ENCODE results near the gene LRRC17.

LRRC17 gene

GRCh38 chr7:102992938-102993717 is 80.3 kb downstream of the LRRC17 start (continued):
- TF ChIP-seq ZNF660 (tag by site-specific recombination; IDR thresholded peaks at IDR 0.05) (0 out of 2 replicates have a peak, but pooled peaks have one; percentile 17), ZIC2 (tag by site-specific recombination; IDR thresholded peaks at IDR 0.05) (no peak), ZNF23 (tag by site-specific recombination; IDR thresholded peaks at IDR 0.05; ENCODE audit: borderline replicate concordance) (no peak), ZFP37 (tag by site-specific recombination; IDR thresholded peaks at IDR 0.05) (no peak), ZNF521 (tag by site-specific recombination; IDR thresholded peaks at IDR 0.05) (no peak), GLIS1 (tag by site-specific recombination; IDR thresholded peaks at IDR 0.05) (peak; percentile 58; the same call in 1 of the 2 replicates), KLF8 (tag by site-specific recombination; IDR thresholded peaks at IDR 0.05) (peak; percentile 71), ZNF791 (tag by site-specific recombination; IDR thresholded peaks at IDR 0.05) (no peak), ZNF837 (tag by site-specific recombination; IDR thresholded peaks at IDR 0.05) (no peak), HOXC10 (CRISPR knock-in tag; IDR thresholded peaks at IDR 0.05) (no peak), KLF9 (tag by site-specific recombination; IDR thresholded peaks at IDR 0.05; ENCODE audit: low read depth) (no peak), GLI4 (tag by site-specific recombination; IDR thresholded peaks at IDR 0.05) (no peak), ZNF138 (tag by site-specific recombination; IDR thresholded peaks at IDR 0.05; ENCODE audit: borderline replicate concordance) (no peak), ZNF132 (tag by site-specific recombination; IDR thresholded peaks at IDR 0.05; ENCODE audit: borderline replicate concordance) (no peak), ZXDB (tag by site-specific recombination; IDR thresholded peaks at IDR 0.05) (peak; percentile 86), ZNF768 (tag by site-specific recombination; IDR thresholded peaks at IDR 0.05) (no peak), YY1 (tag by site-specific recombination; IDR thresholded peaks at IDR 0.05) (no peak), HOXA7 (CRISPR knock-in tag; IDR thresholded peaks at IDR 0.05; ENCODE audit: borderline replicate concordance) (no peak), ZBTB44 (tag by site-specific recombination; IDR thresholded peaks at IDR 0.05) (peak; percentile 32; the same call in 1 of the 2 replicates), ZNF707 (tag by site-specific recombination; IDR thresholded peaks at IDR 0.05) (no peak), ZNF202 (tag by site-specific recombination; IDR thresholded peaks at IDR 0.05; ENCODE audit: borderline replicate concordance) (no peak), ATF2 (tag by site-specific recombination; IDR thresholded peaks at IDR 0.05; ENCODE audit: low read depth) (peak; percentile 26; the same call in 1 of the 2 replicates), ZNF585B (tag by site-specific recombination; IDR thresholded peaks at IDR 0.05) (no peak), ZNF426 (tag by site-specific recombination; IDR thresholded peaks at IDR 0.05) (no peak), ZBTB6 (tag by site-specific recombination; IDR thresholded peaks at IDR 0.05) (peak; percentile 34; the same call in 1 of the 2 replicates), ZNF600 (tag by site-specific recombination; IDR thresholded peaks at IDR 0.05) (peak; percentile 79), ZNF394 (tag by site-specific recombination; IDR thresholded peaks at IDR 0.05; ENCODE audit: borderline replicate concordance) (0 out of 2 replicates have a peak, but pooled peaks have one; percentile 35), IKZF3 (tag by site-specific recombination; IDR thresholded peaks at IDR 0.05) (peak; percentile 81), ZNF146 (tag by site-specific recombination; IDR thresholded peaks at IDR 0.05) (peak; percentile 8; the same call in 1 of the 2 replicates)
- TF ChIP-seq, protein P1, sequence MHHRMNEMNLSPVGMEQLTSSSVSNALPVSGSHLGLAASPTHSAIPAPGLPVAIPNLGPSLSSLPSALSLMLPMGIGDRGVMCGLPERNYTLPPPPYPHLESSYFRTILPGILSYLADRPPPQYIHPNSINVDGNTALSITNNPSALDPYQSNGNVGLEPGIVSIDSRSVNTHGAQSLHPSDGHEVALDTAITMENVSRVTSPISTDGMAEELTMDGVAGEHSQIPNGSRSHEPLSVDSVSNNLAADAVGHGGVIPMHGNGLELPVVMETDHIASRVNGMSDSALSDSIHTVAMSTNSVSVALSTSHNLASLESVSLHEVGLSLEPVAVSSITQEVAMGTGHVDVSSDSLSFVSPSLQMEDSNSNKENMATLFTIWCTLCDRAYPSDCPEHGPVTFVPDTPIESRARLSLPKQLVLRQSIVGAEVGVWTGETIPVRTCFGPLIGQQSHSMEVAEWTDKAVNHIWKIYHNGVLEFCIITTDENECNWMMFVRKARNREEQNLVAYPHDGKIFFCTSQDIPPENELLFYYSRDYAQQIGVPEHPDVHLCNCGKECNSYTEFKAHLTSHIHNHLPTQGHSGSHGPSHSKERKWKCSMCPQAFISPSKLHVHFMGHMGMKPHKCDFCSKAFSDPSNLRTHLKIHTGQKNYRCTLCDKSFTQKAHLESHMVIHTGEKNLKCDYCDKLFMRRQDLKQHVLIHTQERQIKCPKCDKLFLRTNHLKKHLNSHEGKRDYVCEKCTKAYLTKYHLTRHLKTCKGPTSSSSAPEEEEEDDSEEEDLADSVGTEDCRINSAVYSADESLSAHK (tag by site-specific recombination; IDR thresholded peaks at IDR 0.05) = peak; percentile 48; the same call in 1 of the 2 replicates

Data from HEK293 (cell line).